Suppressor macrophage treated with lipopolysaccharide for 4 hours (primary cell): Measurements from ENCODE around the gene KRT40.

ENCODE experiments used
- DNase-seq: peaks from one replicate; pipeline ENCODE4 v3.0.0-alpha.2; 2020

The KRT40 gene

GRCh38 chr17:40995116-40995515 is 11.0 kb upstream of the KRT40 start:
- DNase-seq = no peak

GRCh38 chr17:40993839-40994238 is 9.7 kb upstream of the KRT40 start, which contains the start of gene KRTAP3-3:
Gene KRTAP3-3 (minus strand): TSS chr17:40994164. CDS start chr17:40994097, 67 bp downstream.
- no peak for DNase-seq

GRCh38 chr17:40993084-40993483 is 9.0 kb upstream of the KRT40 start:
- no peak for DNase-seq

GRCh38 chr17:40992666-40993065 is 8.5 kb upstream of the KRT40 start:
- DNase-seq = no peak

- DNase-seq = no peak
Observed at GRCh38 chr17:40986920-40987319, 2.8 kb upstream of the KRT40 start.

- no peak for DNase-seq
Observed at GRCh38 chr17:40981115-40981514, 3.0 kb downstream of the KRT40 start.

GRCh38 chr17:40980596-40980995 is 3.5 kb downstream of the KRT40 start:
- no peak for DNase-seq

- no peak for DNase-seq
Observed at GRCh38 chr17:40980117-40980516, 4.0 kb downstream of the KRT40 start.

GRCh38 chr17:40978575-40979151 is 5.5 kb downstream of the KRT40 start:
- no peak for DNase-seq

GRCh38 chr17:40975516-40975915 is 8.6 kb downstream of the KRT40 start:
- no peak for DNase-seq

GRCh38 chr17:40974366-40974765 is 9.8 kb downstream of the KRT40 start:
- no peak for DNase-seq

- DNase-seq = no peak
Observed at GRCh38 chr17:40967582-40967981, 16.5 kb downstream of the KRT40 start.

- no peak for DNase-seq
Observed at GRCh38 chr17:40966848-40967247, 17.3 kb downstream of the KRT40 start, which contains the start of gene KRT39. Gene KRT39 (minus strand): TSS chr17:40966948. CDS start chr17:40966856, 92 bp downstream.

GRCh38 chr17:40963838-40964237 is 20.3 kb downstream of the KRT40 start:
- peak; percentile 45 for DNase-seq

- DNase-seq = no peak
Observed at GRCh38 chr17:40962059-40962561, 22.0 kb downstream of the KRT40 start.

GRCh38 chr17:40961591-40961990 is 22.5 kb downstream of the KRT40 start:
- no peak for DNase-seq

GRCh38 chr17:40960144-40960543 is 24.0 kb downstream of the KRT40 start:
- DNase-seq = no peak

GRCh38 chr17:40958086-40958953 is 25.8 kb downstream of the KRT40 start:
- no peak for DNase-seq

- DNase-seq = peak; percentile 31
Observed at GRCh38 chr17:40956401-40957254, 27.5 kb downstream of the KRT40 start.

- DNase-seq = peak; percentile 66
Observed at GRCh38 chr17:40953881-40954280, 30.2 kb downstream of the KRT40 start.

- DNase-seq = peak; percentile 55
Observed at GRCh38 chr17:40952661-40953060, 31.5 kb downstream of the KRT40 start.

GRCh38 chr17:40952154-40952553 is 32.0 kb downstream of the KRT40 start:
- DNase-seq = no peak

GRCh38 chr17:40951011-40951622 is 33.0 kb downstream of the KRT40 start:
- no peak for DNase-seq
